ENCODE data around the gene STXBP3.

DNA sequence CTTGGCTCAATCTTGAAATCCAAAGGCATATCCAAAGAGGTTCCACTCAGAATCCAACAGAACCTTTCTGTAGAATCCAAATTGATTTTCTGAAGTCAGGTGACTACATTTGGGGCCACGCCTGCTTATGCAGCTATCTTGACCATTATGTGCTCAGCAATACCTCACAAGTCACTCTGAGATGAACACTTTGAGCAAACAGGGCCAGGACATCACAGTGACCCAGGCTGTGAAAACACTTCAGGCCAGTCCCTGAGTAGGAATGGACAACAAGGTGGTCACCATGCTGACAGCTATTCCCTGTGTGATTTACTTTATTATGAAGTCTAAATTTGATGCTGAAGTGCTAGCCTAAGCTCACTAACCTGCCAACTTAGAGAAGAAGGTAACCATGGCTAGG lies 110.5 kb downstream of the STXBP3 start, which contains the start of gene AKNAD1:
- no peak for TF ChIP-seq CTCF (IDR thresholded peaks at IDR 0.05; ENCODE audit: poor library complexity, severe bottlenecking)
- TF ChIP-seq EP300 (conservative IDR thresholded peaks at IDR 0.05; ENCODE audit: poor library complexity, severe bottlenecking), result no peak
- no peak for TF ChIP-seq MXI1 (conservative IDR thresholded peaks at IDR 0.05; ENCODE audit: poor library complexity, severe bottlenecking)
- no peak for TF ChIP-seq RAD21 (conservative IDR thresholded peaks at IDR 0.05)
- TF ChIP-seq POLR2AphosphoS5 (IDR thresholded peaks at IDR 0.05), result no peak

All from neural cell (in vitro differentiated cells).